Right cardiac atrium (tissue), 5 donors: ENCODE data around the gene CASZ1. TPM values are rescaled to one million over a fixed set of nuclear protein-coding genes. Genes with fewer than 3 reads are reported as not detected.
A peak's percentile ranks its signal among the peaks of the same experiment; 100 is the strongest.

Experiments used
- ATAC-seq, 2 donors: fragments of 200-7000 bp; cut with Tn5 transposase; one replicate each; pipeline versions ENCODE4 v1.8.0 to v1.9.1; 2020; ENCODE audit warnings: moderate library complexity in 2 of 2, mild to moderate bottlenecking in 1 of 2
- DNase-seq, 3 donors: peaks; one replicate each; pipeline ENCODE4 v3.0.0-alpha.2; 2020
- H3K27ac ChIP-seq: one replicate; pipeline ENCODE4 v1.5.1; 2013; ENCODE audit warnings: mild to moderate bottlenecking, low read length, control low read depth, moderate library complexity
- H3K27me3 ChIP-seq: one replicate; pipeline ENCODE4 v1.6.1; 2013; ENCODE audit not compliant: control insufficient read depth, insufficient read depth
- H3K4me1 ChIP-seq: one replicate; pipeline ENCODE4 v1.6.1; 2013; ENCODE audit warnings: low read length; ENCODE audit not compliant: control insufficient read depth, insufficient read depth
- H3K4me3 ChIP-seq: one replicate; pipeline ENCODE4 v1.5.1; 2013; ENCODE audit warnings: low read length, control low read depth
- H3K9me3 ChIP-seq: one replicate; pipeline ENCODE4 v1.6.1; 2013; ENCODE audit warnings: low read length; ENCODE audit not compliant: control insufficient read depth
- WGBS: extraction: QIAGEN DNeasy Blood & Tissue Kit; methylation state at CpG from one replicate; pipeline ENCODE4 v1.1.7; 2013; 5-methylcytosine and 5-hydroxymethylcytosine counted together
- intact Hi-C, 4 donors: fragments of 100-400 bp; cut with DNase I; formaldehyde crosslinking; loops; one replicate each; pipeline versions ENCODE4 v1.11.0 to v1.14.0; 2022 to 2023
- polyA plus RNA-seq: library from polyadenylated mRNA; stranded (reverse); fragments of 200-250 nt; gene quantifications from one replicate; pipeline ENCODE4 v1.2.3, GENCODE V29; 2013
- total RNA-seq, 4 donors: library from RNA; stranded (reverse); fragmentation: NEBNext Ultra II Directional; extraction: Animal tissue kit (Norgen Biotek cat#: 25700); gene quantifications; one replicate each; pipeline ENCODE4 v1.2.1, GENCODE V29; 2021
- donor health status: healthy with polysubstance abuse.
- donor health status: DM: no; HTN: yes; CAD: no.
- donor health status: DM: no; HTN: no; CAD: no.
- donor health status: DM: no; HTN: yes; CAD: no; lungs with severe emphysema.
- donor health status: DM: yes; HTN: yes; CAD: no.

CASZ1 gene
- total and polyA plus RNA-seq, 5 donors: 24.2 to 98.9 (median 54.5) TPM

GRCh38 chr1:10655002-10655401 lies 141.4 kb downstream of the CASZ1 start:
- DNase-seq: no peak
- H3K27me3 ChIP-seq: no peaks in the 10 kb centered on the region
- H3K4me1 ChIP-seq: no peaks in the 10 kb centered on the region
- H3K4me3 ChIP-seq: no peak overlapping the region
- no peak overlapping the region for H3K27ac ChIP-seq
- no peaks in the 10 kb centered on the region for H3K9me3 ChIP-seq
- WGBS: 77% methylated on average over 10 of the region's 10 CpGs
- no peak for ATAC-seq
- intact Hi-C loops: no loop called here

DNA sequence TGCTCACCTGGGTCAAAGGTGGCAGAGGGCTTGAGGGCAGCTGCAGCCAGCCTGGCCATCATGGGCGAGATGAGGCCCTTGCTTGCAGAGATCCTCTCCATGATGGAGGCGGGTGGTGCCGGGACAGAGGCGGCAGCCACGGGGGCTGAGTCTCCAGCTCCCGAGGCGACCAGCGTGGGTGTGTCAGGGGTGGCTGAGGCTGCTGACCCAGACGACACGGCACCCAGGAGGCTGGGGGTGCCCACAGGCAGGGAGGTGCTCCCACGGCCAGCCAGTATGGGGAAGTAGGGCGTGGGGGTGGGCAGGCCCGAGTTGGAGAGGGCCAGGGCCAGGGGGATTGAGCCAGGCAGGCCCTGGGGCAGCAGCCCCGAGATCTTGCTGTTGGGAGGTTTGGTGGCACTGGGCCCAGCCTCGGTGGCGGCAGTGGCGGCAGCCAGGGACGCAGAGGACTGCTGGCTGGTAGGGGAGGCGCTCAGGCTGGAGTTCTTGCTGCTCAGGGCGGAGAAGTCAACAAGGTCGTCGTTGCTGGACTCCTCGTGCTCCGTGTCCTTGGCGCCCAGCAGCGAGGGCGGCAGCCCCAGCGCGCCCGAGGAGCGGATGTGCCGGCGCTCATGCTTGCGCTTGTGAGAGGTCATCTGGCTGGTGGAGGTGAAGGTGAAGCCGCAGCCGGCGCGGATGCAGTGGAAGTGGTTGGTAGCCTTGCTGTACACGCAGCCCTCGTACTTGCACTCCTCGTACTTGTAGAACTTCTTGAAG lies 142.9 kb downstream of the CASZ1 start:
- Histone ChIP-seq H3K9me3 (no peaks in the 10 kb centered on the region), H3K4me3 (no peak overlapping the region), H3K27me3 (no peaks in the 10 kb centered on the region), H3K4me1 (no peaks in the 10 kb centered on the region), H3K27ac (no peak overlapping the region)
- WGBS: 90% methylated on average over 41 of the region's 41 CpGs
- intact Hi-C loops: no loop called here
- ATAC-seq: no peak
- DNase-seq: peak in 1 of 3 donors; percentile 59

DNA sequence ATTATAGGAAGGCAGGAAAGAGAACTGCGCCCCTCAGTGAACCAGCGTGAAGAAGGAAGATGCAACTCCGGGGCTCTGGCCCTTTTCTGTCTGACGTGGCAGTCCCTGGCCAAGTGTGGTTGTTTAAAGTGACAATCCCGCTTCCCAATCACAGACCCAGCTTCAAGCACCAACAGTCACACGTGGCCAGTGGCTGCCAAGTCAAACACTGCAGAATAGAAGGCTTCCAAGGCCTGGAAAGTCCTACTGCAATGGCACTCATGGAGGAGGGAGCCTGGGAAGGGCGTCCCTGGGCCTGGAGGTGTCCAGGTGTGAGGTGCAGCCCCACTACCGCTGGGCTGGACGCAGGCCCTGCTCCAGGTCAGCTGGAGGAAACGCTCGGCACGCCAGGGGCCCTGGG lies 143.8 kb downstream of the CASZ1 start:
- no peak overlapping the region for H3K27ac ChIP-seq
- H3K27me3 ChIP-seq: no peaks in the 10 kb centered on the region
- H3K9me3 ChIP-seq: no peaks in the 10 kb centered on the region
- no peak for ATAC-seq
- DNase-seq: no peak
- H3K4me3 ChIP-seq: no peak overlapping the region
- H3K4me1 ChIP-seq: no peaks in the 10 kb centered on the region
- WGBS: 75% methylated on average over 12 of the region's 12 CpGs
- intact Hi-C loops: no loop called here

GRCh38 chr1:10651793-10652192 lies 144.7 kb downstream of the CASZ1 start:
- no peak overlapping the region for H3K27ac ChIP-seq
- intact Hi-C loops: no loop called here
- no peak for ATAC-seq
- H3K4me3 ChIP-seq: no peak overlapping the region
- no peak for DNase-seq
- H3K4me1 ChIP-seq: no peaks in the 10 kb centered on the region
- WGBS: 66% methylated on average over 11 of the region's 11 CpGs
- H3K9me3 ChIP-seq: no peaks in the 10 kb centered on the region
- no peaks in the 10 kb centered on the region for H3K27me3 ChIP-seq

- Histone ChIP-seq H3K4me3 (no peak overlapping the region), H3K27me3 (no peaks in the 10 kb centered on the region), H3K4me1 (no peaks in the 10 kb centered on the region), H3K9me3 (no peaks in the 10 kb centered on the region), H3K27ac (no peak overlapping the region)
- ATAC-seq: peak in 1 of 2 donors; percentile 35
- intact Hi-C loops: no loop called here
- DNase-seq: no peak
- 59% methylated on average over 19 of the region's 19 CpGs for WGBS
Observed at GRCh38 chr1:10651389-10651766, 145.1 kb downstream of the CASZ1 start.

GRCh38 chr1:10650556-10651388 lies 145.7 kb downstream of the CASZ1 start:
- no peaks in the 10 kb centered on the region for H3K4me1 ChIP-seq
- H3K27ac ChIP-seq: no peak overlapping the region
- 82% methylated on average over 40 of the region's 40 CpGs for WGBS
- H3K27me3 ChIP-seq: no peaks in the 10 kb centered on the region
- no peaks in the 10 kb centered on the region for H3K9me3 ChIP-seq
- intact Hi-C loops: no loop called here
- no peak overlapping the region for H3K4me3 ChIP-seq
- DNase-seq: no peak
- no peak for ATAC-seq

DNA sequence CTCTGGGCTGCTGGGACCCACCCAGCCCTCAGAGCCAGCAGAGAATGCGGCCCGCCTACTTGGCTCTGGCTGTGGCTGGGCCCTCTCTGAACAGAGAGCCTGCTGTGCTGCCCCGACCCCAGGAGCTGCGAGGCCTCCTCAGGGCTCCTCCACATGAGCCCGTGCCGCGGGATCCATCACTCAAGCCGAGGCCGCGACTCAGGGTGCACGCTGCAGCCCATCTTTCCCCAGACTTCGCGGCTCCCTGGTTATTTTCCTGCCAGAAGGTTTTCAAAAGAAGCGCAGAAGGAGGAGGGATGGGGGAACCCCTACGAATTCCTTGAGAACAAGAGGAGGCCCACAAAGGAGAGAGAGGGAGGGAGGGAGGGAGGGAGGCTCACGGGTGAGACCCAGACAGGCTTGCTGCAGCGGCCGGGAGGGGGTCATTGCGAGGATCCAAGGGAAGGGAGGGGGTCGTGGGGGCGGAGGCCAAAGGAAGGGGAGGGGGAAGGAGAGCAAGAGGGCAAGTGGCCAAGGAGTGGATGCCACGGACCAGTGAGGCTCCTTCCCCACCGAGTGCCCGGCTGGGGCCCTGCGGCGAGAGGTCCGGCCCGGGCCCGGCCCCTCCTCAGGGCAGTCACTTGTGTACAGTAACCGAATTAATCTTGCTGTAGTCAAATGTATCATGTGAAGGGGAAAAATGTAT lies 146.8 kb downstream of the CASZ1 start:
- H3K9me3 ChIP-seq: no peaks in the 10 kb centered on the region
- ATAC-seq (no peak), DNase-seq (peak in 1 of 3 donors; percentile 60)
- H3K27ac ChIP-seq: no peak overlapping the region
- no peak overlapping the region for H3K4me3 ChIP-seq
- no peaks in the 10 kb centered on the region for H3K27me3 ChIP-seq
- 66% methylated on average over 30 of the region's 30 CpGs for WGBS
- H3K4me1 ChIP-seq: no peaks in the 10 kb centered on the region
- intact Hi-C loops: no loop called here

GRCh38 chr1:10648689-10649516 lies 147.5 kb downstream of the CASZ1 start:
- ATAC-seq: no peak
- intact Hi-C loops: no loop called here
- no peak for DNase-seq
- Histone ChIP-seq H3K27ac (no peak overlapping the region), H3K9me3 (no peaks in the 10 kb centered on the region), H3K27me3 (no peaks in the 10 kb centered on the region), H3K4me1 (no peaks in the 10 kb centered on the region), H3K4me3 (no peak overlapping the region)
- WGBS: 79% methylated on average over 32 of the region's 32 CpGs

GRCh38 chr1:10647414-10648170 lies 148.9 kb downstream of the CASZ1 start:
- no peak for DNase-seq
- 92% methylated on average over 38 of the region's 38 CpGs for WGBS
- Histone ChIP-seq H3K27ac (no peak overlapping the region), H3K27me3 (no peaks in the 10 kb centered on the region), H3K9me3 (no peaks in the 10 kb centered on the region), H3K4me3 (no peak overlapping the region), H3K4me1 (no peaks in the 10 kb centered on the region)
- intact Hi-C loops: no loop called here
- ATAC-seq: no peak

GRCh38 chr1:10646347-10646861 lies 150.0 kb downstream of the CASZ1 start:
- 78% methylated on average over 12 of the region's 12 CpGs for WGBS
- intact Hi-C loops: no loop called here
- no peaks in the 10 kb centered on the region for H3K9me3 ChIP-seq
- peak; percentile 61 to 75 for ATAC-seq
- H3K27me3 ChIP-seq: no peaks in the 10 kb centered on the region
- peak in 1 of 3 donors; percentile 78 for DNase-seq
- no peak overlapping the region for H3K4me3 ChIP-seq
- H3K27ac ChIP-seq: no peak overlapping the region
- no peaks in the 10 kb centered on the region for H3K4me1 ChIP-seq
